Stimulated activated effector memory CD8-positive, alpha-beta T cell treated with anti-CD3 and anti-CD28 coated beads, Interleukin-12 subunit alpha, Interleukin-12 subunit beta, amount 100 ng/mL, for 72 hours (primary cell): Measurements from ENCODE around the gene IDI1.

Experiments
- ATAC-seq: fragments of 150-1000 bp; cut with Tn5 transposase; 2 replicates; pipeline ENCODE4 v1.10.0; 2021
- DNase-seq, 2 donors: peaks; one replicate each; pipeline ENCODE4 v3.0.0; 2021 to 2022; ENCODE audit warnings: low spot score in 2 of 2
- H3K27ac Mint-ChIP-seq: one replicate; pipeline ENCODE4 v1.8.0; 2022; ENCODE audit warnings: mild to moderate bottlenecking, mixed read lengths
- H3K36me3 Mint-ChIP-seq: one replicate; pipeline ENCODE4 v1.8.0; 2022; ENCODE audit warnings: mild to moderate bottlenecking, mixed read lengths
- H3K4me1 Mint-ChIP-seq: one replicate; pipeline ENCODE4 v1.8.0; 2022; ENCODE audit warnings: mixed read lengths
- H3K4me3 Mint-ChIP-seq: one replicate; pipeline ENCODE4 v1.8.0; 2022; ENCODE audit warnings: mild to moderate bottlenecking, mixed read lengths
- H3K9me3 Mint-ChIP-seq: one replicate; pipeline ENCODE4 v1.8.0; 2022; ENCODE audit warnings: mixed read lengths

Gene IDI1

DNA sequence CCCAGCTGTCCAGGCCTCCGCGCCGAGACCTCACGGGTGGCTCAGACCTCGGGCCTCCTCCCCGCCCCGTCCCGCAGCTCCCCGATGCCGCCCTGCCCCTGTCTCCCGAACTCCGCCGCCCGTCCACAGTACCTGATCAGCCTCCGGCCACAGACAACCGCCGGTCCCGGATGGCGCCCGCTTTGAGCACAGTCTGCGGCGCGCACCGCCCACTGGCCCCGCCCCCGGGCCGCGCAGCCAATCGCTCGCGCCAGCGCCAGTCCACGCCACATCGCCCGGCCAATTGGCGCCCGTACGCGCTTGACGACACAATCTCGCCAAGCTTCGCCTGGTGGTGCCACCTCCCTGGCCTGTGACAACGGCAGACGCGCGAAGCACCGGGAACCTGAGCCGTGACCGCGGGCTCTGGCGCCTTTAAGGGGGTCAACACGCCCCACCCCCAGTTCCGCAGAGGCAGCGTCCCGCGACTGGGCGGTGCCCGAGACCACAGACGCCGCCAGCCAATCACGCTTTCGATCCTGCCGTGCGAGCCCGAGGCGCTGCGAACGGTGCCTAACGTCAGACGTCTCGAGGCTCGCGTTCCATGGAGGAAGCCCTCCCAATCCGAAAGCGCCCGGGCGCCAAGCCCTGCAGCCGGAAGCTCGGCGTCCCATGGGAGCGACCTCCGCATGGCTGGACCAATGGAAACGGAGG, at the start of gene IDI1:
IDI1 (minus strand) TSS at position 388 of the 693 bp plus-strand sequence; CDS start at position 272, 116 bp downstream.
- Mint-ChIP-seq H3K4me1 (peaks cover 51% of the 10 kb centered on the region), H3K36me3 (peaks cover 88% of the 10 kb centered on the region), H3K9me3 (no peaks in the 10 kb centered on the region), H3K4me3 (peak within 1 kb of the TSS; percentile 93), H3K27ac (peak within 1 kb of the TSS; percentile 97)
- peak; percentile 91 for ATAC-seq
- peak; percentile 93 to 98 for DNase-seq

DNA sequence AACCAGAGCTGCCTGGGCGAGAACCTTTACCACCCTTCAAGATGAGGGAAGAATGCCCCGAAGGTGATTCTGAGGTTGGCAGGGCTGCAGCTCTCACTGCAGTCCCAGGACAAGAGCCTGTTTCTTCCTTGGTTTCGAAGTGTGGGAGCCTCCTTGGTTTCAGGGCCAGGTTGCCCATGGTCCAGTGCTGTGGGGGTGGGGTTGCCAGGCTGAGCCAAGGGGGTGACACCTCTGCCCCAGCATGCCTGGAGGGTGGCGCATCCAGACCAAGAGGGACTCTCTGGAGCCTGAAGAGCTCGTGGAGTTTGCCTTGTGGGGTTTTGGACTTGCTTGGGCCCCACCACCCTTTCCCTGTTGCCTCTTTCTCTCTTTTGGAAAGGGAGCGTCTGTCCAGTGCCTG, 48.5 kb upstream of the IDI1 start:
- H3K36me3 Mint-ChIP-seq, result peaks cover 17% of the 10 kb centered on the region
- no peak overlapping the region for H3K27ac Mint-ChIP-seq
- H3K4me1 Mint-ChIP-seq, result peaks cover 30% of the 10 kb centered on the region
- no peaks in the 10 kb centered on the region for H3K9me3 Mint-ChIP-seq
- ATAC-seq (no peak), DNase-seq (no peak)
- no peak overlapping the region for H3K4me3 Mint-ChIP-seq

- Mint-ChIP-seq H3K27ac (no peak overlapping the region), H3K9me3 (no peaks in the 10 kb centered on the region), H3K36me3 (peaks cover 7% of the 10 kb centered on the region), H3K4me3 (no peak overlapping the region), H3K4me1 (peaks cover 20% of the 10 kb centered on the region)
- no peak for ATAC-seq
- DNase-seq, result no peak
Observed at GRCh38 chr10:1096287-1096889, 47.5 kb upstream of the IDI1 start.

DNA sequence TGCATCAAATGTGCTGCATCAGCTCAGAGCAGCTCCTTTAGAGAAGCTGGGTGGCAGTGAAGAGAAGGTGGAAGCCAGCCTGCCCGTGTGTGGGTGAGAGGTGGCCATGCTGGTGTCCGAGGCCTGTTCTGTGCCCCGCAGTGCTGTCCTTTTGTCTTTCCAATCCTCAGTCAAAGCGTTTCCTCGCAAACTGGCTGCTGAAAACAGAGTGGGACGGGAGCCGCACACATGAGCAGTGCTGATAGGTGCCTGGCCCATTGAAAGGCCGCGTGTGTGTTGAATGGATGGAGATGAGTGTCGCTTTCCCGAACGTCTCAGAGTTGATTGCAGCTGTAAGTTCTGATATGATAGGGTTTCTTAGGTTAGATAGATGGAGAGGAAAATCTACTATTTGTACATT, 46.6 kb upstream of the IDI1 start:
- Mint-ChIP-seq H3K36me3 (no peaks in the 10 kb centered on the region), H3K27ac (no peak overlapping the region), H3K9me3 (no peaks in the 10 kb centered on the region), H3K4me3 (no peak overlapping the region), H3K4me1 (peaks cover 11% of the 10 kb centered on the region)
- ATAC-seq, result no peak
- DNase-seq, result no peak

- no peaks in the 10 kb centered on the region for H3K9me3 Mint-ChIP-seq
- H3K4me3 Mint-ChIP-seq, result no peak overlapping the region
- peaks cover 2% of the 10 kb centered on the region for H3K4me1 Mint-ChIP-seq
- H3K36me3 Mint-ChIP-seq, result no peaks in the 10 kb centered on the region
- ATAC-seq (peak; percentile 97), DNase-seq (peak in 1 of 2 donors; percentile 70)
- no peak overlapping the region for H3K27ac Mint-ChIP-seq
Observed at GRCh38 chr10:1094112-1095057, 45.5 kb upstream of the IDI1 start.

- no peak for ATAC-seq
- H3K4me3 Mint-ChIP-seq, result no peak overlapping the region
- no peak overlapping the region for H3K27ac Mint-ChIP-seq
- H3K9me3 Mint-ChIP-seq, result no peaks in the 10 kb centered on the region
- H3K4me1 Mint-ChIP-seq, result no peaks in the 10 kb centered on the region
- H3K36me3 Mint-ChIP-seq, result no peaks in the 10 kb centered on the region
- no peak for DNase-seq
Observed at GRCh38 chr10:1093696-1094095, 44.8 kb upstream of the IDI1 start.

GRCh38 chr10:1090696-1091095, 41.8 kb upstream of the IDI1 start:
- Mint-ChIP-seq H3K36me3 (no peaks in the 10 kb centered on the region), H3K4me3 (no peak overlapping the region), H3K27ac (no peak overlapping the region), H3K4me1 (peaks cover 14% of the 10 kb centered on the region), H3K9me3 (no peaks in the 10 kb centered on the region)
- no peak for ATAC-seq
- DNase-seq, result no peak

GRCh38 chr10:1089017-1089689, 40.2 kb upstream of the IDI1 start:
- peaks cover 14% of the 10 kb centered on the region for H3K4me1 Mint-ChIP-seq
- DNase-seq (no peak), ATAC-seq (no peak)
- H3K9me3 Mint-ChIP-seq, result no peaks in the 10 kb centered on the region
- H3K27ac Mint-ChIP-seq, result no peak overlapping the region
- H3K36me3 Mint-ChIP-seq, result no peaks in the 10 kb centered on the region
- H3K4me3 Mint-ChIP-seq, result no peak overlapping the region

- H3K4me1 Mint-ChIP-seq, result peaks cover 14% of the 10 kb centered on the region
- no peaks in the 10 kb centered on the region for H3K36me3 Mint-ChIP-seq
- ATAC-seq (peak; percentile 45), DNase-seq (peak in 1 of 2 donors; percentile 36)
- H3K27ac Mint-ChIP-seq, result peak overlapping the region; percentile 85
- no peaks in the 10 kb centered on the region for H3K9me3 Mint-ChIP-seq
- H3K4me3 Mint-ChIP-seq, result no peak overlapping the region
Observed at GRCh38 chr10:1086787-1087186, 37.9 kb upstream of the IDI1 start.

DNA sequence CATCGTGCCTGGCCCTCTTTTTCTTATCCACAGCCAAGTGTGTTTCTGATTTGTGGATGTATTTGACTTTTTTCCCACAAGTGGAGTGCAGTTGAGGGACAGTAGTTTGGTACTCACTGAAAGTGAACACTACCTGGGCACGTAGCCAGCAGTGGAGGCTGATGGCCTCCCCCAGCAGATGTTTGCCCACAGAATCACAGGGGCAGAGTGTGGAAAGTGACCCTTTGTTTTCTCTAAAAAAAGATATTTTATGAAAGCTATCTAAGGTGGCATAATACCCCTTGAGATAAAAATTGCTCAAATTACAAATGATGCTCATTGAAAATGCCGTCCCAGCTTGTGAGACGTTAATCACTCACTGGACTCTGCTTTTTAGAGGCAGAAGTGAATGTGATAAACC, 36.3 kb upstream of the IDI1 start:
- ATAC-seq (no peak), DNase-seq (no peak)
- Mint-ChIP-seq H3K4me3 (no peak overlapping the region), H3K36me3 (no peaks in the 10 kb centered on the region), H3K4me1 (peaks cover 14% of the 10 kb centered on the region), H3K9me3 (no peaks in the 10 kb centered on the region), H3K27ac (no peak overlapping the region)

DNA sequence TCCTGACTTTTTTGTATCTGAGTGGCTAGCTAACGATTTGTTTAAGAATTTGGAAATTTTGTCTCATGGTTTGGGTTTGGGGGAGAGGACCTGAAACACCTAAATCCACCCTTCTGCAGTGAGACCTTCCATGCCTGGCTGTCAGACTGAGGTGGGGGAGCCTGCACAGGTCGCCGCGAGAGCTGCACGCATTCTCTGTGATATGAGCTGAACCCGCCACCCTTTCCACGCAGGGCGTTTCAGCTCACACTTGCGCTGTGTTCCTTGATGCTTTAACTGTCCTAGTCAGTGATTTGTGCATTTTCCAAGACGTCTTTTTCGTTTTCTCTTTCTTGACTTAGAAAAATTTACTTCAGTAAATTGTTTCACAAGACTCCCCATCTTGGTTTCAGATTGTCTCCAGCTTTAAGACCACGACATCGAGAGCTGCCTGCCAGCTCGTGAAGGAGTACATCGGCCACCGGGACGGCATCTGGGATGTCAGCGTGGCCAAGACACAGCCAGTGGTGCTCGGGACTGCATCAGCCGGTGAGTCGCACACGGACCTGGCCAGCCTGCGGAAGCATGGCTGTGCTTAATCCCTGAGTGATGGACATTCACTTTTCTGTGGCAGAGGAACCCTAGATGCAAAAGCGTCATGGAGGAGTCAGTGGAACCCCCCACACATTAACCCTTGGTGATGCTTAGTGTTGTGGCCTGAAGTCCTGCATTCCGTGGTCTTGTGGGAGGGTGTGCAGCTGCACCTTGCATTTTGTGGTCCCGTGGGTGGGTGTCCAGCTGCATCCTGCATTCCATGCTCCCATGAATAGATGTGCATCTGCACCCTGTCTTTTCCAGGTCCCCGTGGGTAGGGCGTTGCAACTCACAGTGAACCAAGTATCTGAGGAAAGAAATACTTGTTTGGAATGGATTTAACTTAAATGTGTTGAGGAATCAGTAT, 35.4 kb upstream of the IDI1 start:
- Mint-ChIP-seq H3K36me3 (no peaks in the 10 kb centered on the region), H3K9me3 (no peaks in the 10 kb centered on the region), H3K27ac (no peak overlapping the region), H3K4me1 (peaks cover 14% of the 10 kb centered on the region), H3K4me3 (no peak overlapping the region)
- DNase-seq (no peak), ATAC-seq (no peak)

- H3K9me3 Mint-ChIP-seq, result no peaks in the 10 kb centered on the region
- ATAC-seq (no peak), DNase-seq (no peak)
- no peaks in the 10 kb centered on the region for H3K36me3 Mint-ChIP-seq
- no peak overlapping the region for H3K27ac Mint-ChIP-seq
- no peak overlapping the region for H3K4me3 Mint-ChIP-seq
- H3K4me1 Mint-ChIP-seq, result peaks cover 14% of the 10 kb centered on the region
Observed at GRCh38 chr10:1083581-1083980, 34.7 kb upstream of the IDI1 start.

DNA sequence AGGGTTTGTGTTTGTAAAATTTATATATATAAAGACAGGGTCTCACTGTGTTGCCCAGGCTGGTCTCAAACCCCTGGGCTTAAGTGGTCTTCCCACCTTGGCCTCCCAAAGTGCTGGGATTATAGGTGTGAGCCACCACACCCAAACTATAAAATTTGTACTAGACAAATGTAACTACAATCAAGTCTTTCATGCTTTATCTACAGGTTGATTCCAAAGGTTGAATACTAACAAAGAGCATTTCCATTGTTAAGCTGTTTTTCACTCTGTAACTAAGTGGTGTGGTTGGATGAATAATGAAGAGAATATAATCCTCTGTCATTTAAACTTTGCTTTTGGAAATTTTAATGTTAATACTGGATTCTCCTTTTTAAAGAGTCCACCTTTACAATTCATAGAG, 29.7 kb upstream of the IDI1 start:
- no peak overlapping the region for H3K4me3 Mint-ChIP-seq
- H3K36me3 Mint-ChIP-seq, result peaks cover 38% of the 10 kb centered on the region
- peaks cover 11% of the 10 kb centered on the region for H3K4me1 Mint-ChIP-seq
- DNase-seq, result no peak
- no peaks in the 10 kb centered on the region for H3K9me3 Mint-ChIP-seq
- H3K27ac Mint-ChIP-seq, result peak overlapping the region; percentile 60
- ATAC-seq, result no peak

GRCh38 chr10:1074748-1075308, 25.9 kb upstream of the IDI1 start:
- Mint-ChIP-seq H3K4me1 (peaks cover 21% of the 10 kb centered on the region), H3K9me3 (no peaks in the 10 kb centered on the region), H3K4me3 (no peak overlapping the region), H3K36me3 (peaks cover 59% of the 10 kb centered on the region), H3K27ac (no peak overlapping the region)
- DNase-seq (no peak), ATAC-seq (no peak)
